GM13976 (cell line): Measurements from ENCODE around the gene KLRK1.
"Not testable (repeated sequence)": the region's sequence is repeated elsewhere in the genome, so short reads cannot be mapped to it uniquely, and the experiment has no call there.

Experiments used
- DNase-seq: peaks from one replicate; pipeline ENCODE4 v3.0.0; 2012; ENCODE audit warnings: low spot score
- in situ Hi-C: fragments of 300-500 bp; cut with MboI; formaldehyde crosslinking; loops from one replicate; pipeline ENCODE4 v1.12.0; 2022; ENCODE audit warnings: low sequenced_read_pairs, mixed read lengths, inconsistent platforms; ENCODE audit not compliant: unreplicated experiment
- TF ChIP-seq, protein P1 (sequence below): IDR thresholded peaks from 2 replicates; pipeline ENCODE4 v1.5.1; 2012; ENCODE audit warnings: borderline replicate concordance, mild to moderate bottlenecking; ENCODE audit not compliant: insufficient read depth; ENCODE audit errors: extremely low read depth, missing control alignments, control extremely low read depth

KLRK1 gene

DNA sequence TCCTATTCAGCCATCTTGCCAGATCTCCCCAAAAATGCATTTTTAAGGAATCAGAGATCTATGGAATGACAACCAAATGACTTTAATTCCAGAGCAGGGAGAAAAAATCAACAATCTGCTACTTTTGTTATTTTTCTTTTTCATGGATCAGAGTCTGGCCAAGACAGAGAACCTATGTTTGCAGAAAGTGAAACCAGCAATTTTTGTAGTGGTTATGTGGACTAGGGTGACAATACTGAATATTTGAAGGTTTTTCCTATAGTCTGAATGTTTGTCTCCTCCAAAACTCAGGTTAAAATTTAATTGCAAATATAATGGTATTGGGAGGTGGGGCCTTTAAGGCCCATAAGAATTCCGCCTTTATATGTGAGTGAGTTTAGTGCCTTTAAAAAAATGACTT is 30.9 kb downstream of the KLRK1 start:
- DNase-seq = no peak
- TF ChIP-seq, protein P1, sequence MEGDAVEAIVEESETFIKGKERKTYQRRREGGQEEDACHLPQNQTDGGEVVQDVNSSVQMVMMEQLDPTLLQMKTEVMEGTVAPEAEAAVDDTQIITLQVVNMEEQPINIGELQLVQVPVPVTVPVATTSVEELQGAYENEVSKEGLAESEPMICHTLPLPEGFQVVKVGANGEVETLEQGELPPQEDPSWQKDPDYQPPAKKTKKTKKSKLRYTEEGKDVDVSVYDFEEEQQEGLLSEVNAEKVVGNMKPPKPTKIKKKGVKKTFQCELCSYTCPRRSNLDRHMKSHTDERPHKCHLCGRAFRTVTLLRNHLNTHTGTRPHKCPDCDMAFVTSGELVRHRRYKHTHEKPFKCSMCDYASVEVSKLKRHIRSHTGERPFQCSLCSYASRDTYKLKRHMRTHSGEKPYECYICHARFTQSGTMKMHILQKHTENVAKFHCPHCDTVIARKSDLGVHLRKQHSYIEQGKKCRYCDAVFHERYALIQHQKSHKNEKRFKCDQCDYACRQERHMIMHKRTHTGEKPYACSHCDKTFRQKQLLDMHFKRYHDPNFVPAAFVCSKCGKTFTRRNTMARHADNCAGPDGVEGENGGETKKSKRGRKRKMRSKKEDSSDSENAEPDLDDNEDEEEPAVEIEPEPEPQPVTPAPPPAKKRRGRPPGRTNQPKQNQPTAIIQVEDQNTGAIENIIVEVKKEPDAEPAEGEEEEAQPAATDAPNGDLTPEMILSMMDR = no peak
- in situ Hi-C loops = no loop called here

DNA sequence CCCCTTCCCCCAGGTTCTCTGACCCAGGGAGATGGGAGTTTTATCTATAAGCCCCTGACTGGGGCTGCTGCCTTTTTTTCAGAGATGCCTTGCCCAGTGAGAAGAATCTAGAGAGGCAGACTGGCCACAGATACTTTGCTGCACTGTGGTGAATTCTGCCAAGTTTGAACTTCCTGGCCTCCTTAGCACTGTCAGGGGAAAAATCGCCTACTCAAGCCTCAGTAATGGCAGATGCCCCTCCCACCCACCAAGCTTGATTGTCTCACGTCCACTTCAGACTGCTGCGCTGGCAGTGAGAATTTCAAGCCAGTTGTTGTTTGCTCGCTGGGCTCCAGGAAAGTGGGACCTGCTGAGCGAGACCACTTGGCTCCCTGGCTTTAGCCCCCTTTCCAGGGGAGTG is 31.7 kb downstream of the KLRK1 start:
- in situ Hi-C loops = no loop called here
- no peak for DNase-seq
- TF ChIP-seq, protein P1 = no peak

DNA sequence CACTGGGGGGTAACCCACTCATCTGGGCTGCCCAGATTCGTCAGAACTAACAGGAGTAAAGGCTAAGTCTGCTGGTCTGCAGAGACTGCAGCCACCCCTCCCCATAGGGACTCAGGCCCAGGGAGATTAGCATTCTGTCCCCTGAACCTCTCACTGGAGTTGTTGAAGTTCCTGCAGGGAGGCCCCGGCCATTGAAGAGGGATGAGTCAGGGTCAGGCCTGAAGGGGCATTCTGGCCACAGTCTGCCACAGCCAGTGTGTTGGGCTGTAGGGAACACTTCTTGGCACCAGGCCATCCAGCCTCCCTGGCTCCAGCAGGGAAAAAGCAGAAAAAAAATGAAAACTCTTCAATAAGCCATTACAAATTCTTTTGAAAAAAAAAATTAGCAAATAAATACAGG is 35.3 kb downstream of the KLRK1 start:
- DNase-seq = no peak
- TF ChIP-seq, protein P1 = no peak
- in situ Hi-C loops = no loop called here

DNA sequence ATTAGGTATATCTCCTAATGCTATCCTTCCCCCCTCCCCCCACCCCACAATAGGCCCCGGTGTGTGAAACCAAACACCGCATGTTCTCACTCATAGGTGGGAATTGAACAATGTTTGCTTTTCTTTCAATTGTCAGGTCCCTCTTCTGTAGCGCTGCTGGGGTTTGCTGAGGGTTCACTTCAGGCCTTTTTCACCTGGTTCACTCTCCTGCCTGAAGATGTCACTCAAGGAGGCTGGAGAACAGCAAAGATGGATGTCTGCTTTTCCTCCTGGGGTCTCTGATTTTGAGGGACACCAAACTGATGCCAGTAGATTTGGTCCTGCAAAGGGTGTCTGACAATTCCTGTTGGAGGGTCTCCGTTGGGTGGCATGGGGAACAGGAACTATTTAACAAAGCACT is 35.8 kb downstream of the KLRK1 start:
- in situ Hi-C loops = no loop called here
- DNase-seq = no peak
- TF ChIP-seq, protein P1 = no peak

DNA sequence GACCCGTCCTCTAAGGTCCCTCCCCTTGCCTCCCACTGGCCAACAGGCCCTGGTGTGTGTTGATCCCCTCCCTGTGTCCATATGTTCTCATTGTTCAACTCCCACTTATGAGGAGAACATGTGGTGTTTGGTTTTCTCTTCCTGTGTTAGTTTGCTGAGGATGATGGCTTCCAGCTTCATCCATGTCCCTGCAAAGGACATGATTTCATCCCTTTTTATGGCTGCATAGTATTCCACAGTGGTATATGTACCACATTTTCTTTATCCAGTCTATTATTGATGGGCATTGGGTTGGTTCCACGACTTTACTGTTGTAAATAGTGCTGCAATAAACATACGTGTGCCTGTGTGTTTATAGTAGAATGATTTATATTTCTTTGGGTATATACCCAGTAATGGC is 38.4 kb downstream of the KLRK1 start:
- in situ Hi-C loops, DNase-seq: not testable (repeated sequence)

DNA sequence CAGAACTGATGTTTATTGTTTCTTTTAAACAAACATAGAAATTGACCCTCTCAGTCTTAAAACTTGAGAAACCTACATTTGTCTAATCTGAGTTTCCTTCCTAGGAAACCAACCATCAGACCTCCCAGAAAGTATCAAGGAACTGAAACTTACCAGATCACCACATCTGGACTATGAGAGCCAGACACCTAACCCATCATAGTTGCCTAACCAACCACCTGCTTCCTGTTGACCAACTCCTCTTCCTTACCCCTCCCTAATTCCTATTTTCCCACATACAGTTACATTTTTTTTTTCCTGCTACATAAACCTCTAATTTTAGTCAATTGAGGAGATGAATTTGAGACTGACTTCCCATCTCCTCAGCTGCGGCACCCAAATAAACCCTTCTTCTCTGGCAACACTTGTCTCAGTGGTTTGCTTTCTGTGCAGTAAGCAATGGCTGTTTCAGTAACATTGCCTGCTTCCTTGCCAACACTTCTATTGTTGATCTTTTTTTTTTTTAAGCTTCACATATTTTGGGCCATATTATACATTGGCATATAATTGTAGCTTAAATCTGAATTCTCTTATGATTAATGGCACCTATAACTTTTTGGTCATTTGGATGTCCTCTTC is 47.8 kb downstream of the KLRK1 start:
- TF ChIP-seq, protein P1 = no peak
- in situ Hi-C loops = no loop called here
- no peak for DNase-seq

DNA sequence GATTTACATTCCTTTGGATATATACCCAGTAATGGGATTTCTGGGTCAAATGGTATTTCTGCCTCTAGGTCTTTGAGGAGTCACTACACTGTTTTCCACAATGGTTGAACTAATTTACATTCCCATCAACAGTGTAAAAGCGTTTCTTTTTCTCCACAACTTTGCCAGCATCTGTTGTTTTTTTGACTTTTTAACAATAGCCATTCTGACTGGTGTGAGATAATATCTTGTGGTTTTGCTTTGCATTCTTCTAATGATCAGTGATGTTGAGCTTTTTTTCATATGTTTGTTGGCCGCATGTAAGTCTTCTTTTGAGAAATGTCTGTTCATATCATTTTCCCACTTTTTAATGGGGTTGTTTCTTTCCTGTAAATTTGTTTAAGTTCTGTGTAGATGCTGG is 48.9 kb downstream of the KLRK1 start:
- in situ Hi-C loops, DNase-seq: not testable (repeated sequence)
